Stimulated activated naive B cell treated with anti-CD40 and anti-IgM and Interleukin-4, amounts not matched to agents 10 μg/mL and 1 μg/mL and 100 μg/mL, for 72 hours (primary cell): ENCODE measurements around the gene PARS2.

Experiments
- ATAC-seq, 2 donors: fragments of 150-1000 bp; cut with Tn5 transposase; replicated peaks; 2 replicates each; pipeline ENCODE4 v1.10.0; 2021; ENCODE audit warnings: moderate library complexity in 1 of 2
- DNase-seq: peaks from one replicate; pipeline ENCODE4 v3.0.0; 2021
- H3K27ac Mint-ChIP-seq: one replicate; pipeline ENCODE4 v1.8.0; 2022; ENCODE audit warnings: mild to moderate bottlenecking, mixed read lengths
- H3K27me3 Mint-ChIP-seq, 2 donors: one replicate each; pipeline ENCODE4 v1.8.0; 2022; ENCODE audit warnings: mixed read lengths in 2 of 2
- H3K36me3 Mint-ChIP-seq, 2 donors: one replicate each; pipeline ENCODE4 v1.8.0; 2022; ENCODE audit warnings: mixed read lengths in 2 of 2, mild to moderate bottlenecking in 1 of 2
- H3K4me1 Mint-ChIP-seq, 2 donors: one replicate each; pipeline ENCODE4 v1.8.0; 2022; ENCODE audit warnings: mixed read lengths in 2 of 2, mild to moderate bottlenecking in 1 of 2
- H3K4me3 Mint-ChIP-seq, 2 donors: one replicate each; pipeline ENCODE4 v1.8.0; 2022; ENCODE audit warnings: mild to moderate bottlenecking in 2 of 2, mixed read lengths in 2 of 2, moderate library complexity in 1 of 2
- H3K9me3 Mint-ChIP-seq, 2 donors: one replicate each; pipeline ENCODE4 v1.8.0; 2022; ENCODE audit warnings: mixed read lengths in 2 of 2, mild to moderate bottlenecking in 1 of 2

Gene PARS2

GRCh38 chr1:54764133-54764921, at the start of gene PARS2:
Gene PARS2, minus strand, starts transcription at chr1:54764523. Its CDS starts 5,362 bp downstream, at chr1:54759161.
- H3K9me3 Mint-ChIP-seq, result no peaks in the 10 kb centered on the region
- H3K27me3 Mint-ChIP-seq, result peaks cover 0 to 3% of the 10 kb centered on the region in 2 donors
- peak; percentile 92 for DNase-seq
- peak within 1 kb of the TSS; percentile 97 for H3K27ac Mint-ChIP-seq
- H3K4me3 Mint-ChIP-seq, result peak within 1 kb of the TSS; percentile 96
- peak; percentile 95 to 96 for ATAC-seq
- H3K36me3 Mint-ChIP-seq, result peaks cover 2 to 4% of the 10 kb centered on the region in 2 donors
- H3K4me1 Mint-ChIP-seq, result peaks cover 10 to 26% of the 10 kb centered on the region in 2 donors

GRCh38 chr1:54814126-54814498, 49.8 kb upstream of the PARS2 start:
- Mint-ChIP-seq H3K36me3 (no peaks in the 10 kb centered on the region), H3K9me3 (no peaks in the 10 kb centered on the region), H3K4me3 (no peak overlapping the region), H3K27ac (peak overlapping the region; percentile 48), H3K4me1 (no peaks in the 10 kb centered on the region), H3K27me3 (peaks cover 0 to 11% of the 10 kb centered on the region in 2 donors)
- DNase-seq, result no peak
- ATAC-seq, result no peak

- Mint-ChIP-seq H3K27me3 (peaks cover 0 to 11% of the 10 kb centered on the region in 2 donors), H3K9me3 (no peaks in the 10 kb centered on the region), H3K36me3 (no peaks in the 10 kb centered on the region), H3K4me1 (no peaks in the 10 kb centered on the region), H3K27ac (peak overlapping the region; percentile 48), H3K4me3 (no peak overlapping the region)
- DNase-seq, result no peak
- ATAC-seq, result no peak
These were observed 49.3 kb upstream of the PARS2 start for GRCh38 chr1:54813485-54814125.

- no peak overlapping the region for H3K4me3 Mint-ChIP-seq
- H3K9me3 Mint-ChIP-seq, result no peaks in the 10 kb centered on the region
- no peaks in the 10 kb centered on the region for H3K4me1 Mint-ChIP-seq
- no peaks in the 10 kb centered on the region for H3K36me3 Mint-ChIP-seq
- no peak overlapping the region for H3K27ac Mint-ChIP-seq
- no peak for DNase-seq
- H3K27me3 Mint-ChIP-seq, result peaks cover 0 to 11% of the 10 kb centered on the region in 2 donors
- ATAC-seq, result no peak
These were observed 48.6 kb upstream of the PARS2 start for GRCh38 chr1:54812801-54813484.

GRCh38 chr1:54811739-54812655, 47.7 kb upstream of the PARS2 start:
- H3K27ac Mint-ChIP-seq, result no peak overlapping the region

GRCh38 chr1:54811066-54811465, 46.7 kb upstream of the PARS2 start:
- no peaks in the 10 kb centered on the region for H3K4me1 Mint-ChIP-seq
- DNase-seq (no peak), ATAC-seq (no peak)
- no peak overlapping the region for H3K27ac Mint-ChIP-seq
- H3K27me3 Mint-ChIP-seq, result peaks cover 0 to 11% of the 10 kb centered on the region in 2 donors
- no peaks in the 10 kb centered on the region for H3K36me3 Mint-ChIP-seq
- no peak overlapping the region for H3K4me3 Mint-ChIP-seq
- H3K9me3 Mint-ChIP-seq, result no peaks in the 10 kb centered on the region

More at GRCh38 chr1:54811739-54812655, 47.7 kb upstream of the PARS2 start:
- Mint-ChIP-seq H3K36me3 (no peaks in the 10 kb centered on the region), H3K4me3 (no peak overlapping the region), H3K9me3 (no peaks in the 10 kb centered on the region), H3K4me1 (no peaks in the 10 kb centered on the region), H3K27me3 (peaks cover 0 to 11% of the 10 kb centered on the region in 2 donors)
- ATAC-seq, result no peak
- DNase-seq, result no peak

GRCh38 chr1:54810153-54810942, 46.0 kb upstream of the PARS2 start:
- Mint-ChIP-seq H3K4me3 (no peak overlapping the region), H3K9me3 (no peaks in the 10 kb centered on the region), H3K27me3 (peaks cover 0 to 8% of the 10 kb centered on the region in 2 donors), H3K4me1 (no peaks in the 10 kb centered on the region), H3K36me3 (no peaks in the 10 kb centered on the region), H3K27ac (no peak overlapping the region)
- peak; percentile 91 to 93 for ATAC-seq
- peak; percentile 47 for DNase-seq

GRCh38 chr1:54809496-54810074, 45.3 kb upstream of the PARS2 start:
- Mint-ChIP-seq H3K27me3 (peaks cover 0 to 6% of the 10 kb centered on the region in 2 donors), H3K9me3 (no peaks in the 10 kb centered on the region), H3K4me3 (no peak overlapping the region), H3K27ac (no peak overlapping the region), H3K36me3 (no peaks in the 10 kb centered on the region), H3K4me1 (no peaks in the 10 kb centered on the region)
- ATAC-seq (no peak), DNase-seq (no peak)

- no peak overlapping the region for H3K27ac Mint-ChIP-seq
- H3K4me1 Mint-ChIP-seq, result no peaks in the 10 kb centered on the region
- no peaks in the 10 kb centered on the region for H3K36me3 Mint-ChIP-seq
- no peaks in the 10 kb centered on the region for H3K9me3 Mint-ChIP-seq
- no peak overlapping the region for H3K4me3 Mint-ChIP-seq
- no peak for DNase-seq
- H3K27me3 Mint-ChIP-seq, result peaks cover 0 to 6% of the 10 kb centered on the region in 2 donors
- ATAC-seq, result no peak
These were observed 44.3 kb upstream of the PARS2 start for GRCh38 chr1:54808443-54809207.

- no peaks in the 10 kb centered on the region for H3K9me3 Mint-ChIP-seq
- no peaks in the 10 kb centered on the region for H3K4me1 Mint-ChIP-seq
- no peak for ATAC-seq
- no peak overlapping the region for H3K4me3 Mint-ChIP-seq
- no peak overlapping the region for H3K27ac Mint-ChIP-seq
- DNase-seq, result no peak
- H3K36me3 Mint-ChIP-seq, result no peaks in the 10 kb centered on the region
- H3K27me3 Mint-ChIP-seq, result peaks cover 0 to 6% of the 10 kb centered on the region in 2 donors
These were observed 43.4 kb upstream of the PARS2 start for GRCh38 chr1:54807756-54808155.

- H3K36me3 Mint-ChIP-seq, result no peaks in the 10 kb centered on the region
- H3K27me3 Mint-ChIP-seq, result peaks cover 0 to 6% of the 10 kb centered on the region in 2 donors
- no peak overlapping the region for H3K27ac Mint-ChIP-seq
- H3K4me1 Mint-ChIP-seq, result no peaks in the 10 kb centered on the region
- no peak overlapping the region for H3K4me3 Mint-ChIP-seq
- no peaks in the 10 kb centered on the region for H3K9me3 Mint-ChIP-seq
- DNase-seq (no peak), ATAC-seq (no peak)
These were observed 42.7 kb upstream of the PARS2 start for GRCh38 chr1:54806931-54807611.

GRCh38 chr1:54805981-54806381, 41.7 kb upstream of the PARS2 start:
- no peak for ATAC-seq
- DNase-seq, result no peak
- Mint-ChIP-seq H3K27ac (no peak overlapping the region), H3K4me3 (no peak overlapping the region), H3K27me3 (peaks cover 0 to 6% of the 10 kb centered on the region in 2 donors), H3K36me3 (no peaks in the 10 kb centered on the region), H3K9me3 (no peaks in the 10 kb centered on the region), H3K4me1 (peaks cover 6 to 9% of the 10 kb centered on the region in 2 donors)
